HG03354 (cell line): ENCODE measurements around the gene ALDOB.

Source experiments
- ATAC-seq: cut with Tn5 transposase; IDR thresholded peaks from one replicate; pipeline ENCODE4 v1.9.1; 2021; ENCODE audit warnings: mild to moderate bottlenecking; ENCODE audit not compliant: unreplicated experiment, poor library complexity, severe bottlenecking

ALDOB gene

DNA sequence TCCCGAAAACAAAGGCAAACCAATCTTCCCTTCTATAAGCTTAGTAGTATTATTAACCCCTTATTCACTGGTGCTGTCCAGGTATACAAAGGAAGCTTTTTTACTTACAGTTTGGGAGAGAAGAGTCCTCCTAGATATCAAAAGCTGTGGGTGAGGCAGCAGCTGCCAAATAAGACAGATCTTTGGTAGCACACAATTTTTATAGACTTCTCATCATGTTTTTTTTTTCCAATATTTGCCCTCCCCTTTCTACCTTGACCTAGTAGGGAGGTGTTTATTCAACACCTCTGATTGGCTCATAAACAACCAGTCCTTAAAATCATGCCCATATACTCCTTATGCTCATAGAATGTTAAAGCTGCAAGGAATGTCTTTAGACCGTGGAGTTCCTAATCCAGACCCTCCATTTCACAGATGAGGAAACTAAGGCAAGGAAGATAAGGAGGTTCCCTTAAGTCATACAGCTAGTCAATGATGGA is at the start of gene ALDOB:
Gene ALDOB, minus strand, starts transcription at position 174 of the 479 bp plus-strand sequence. CDS start 4,887 bp downstream, outside the sequence.
- ATAC-seq: no peak

DNA sequence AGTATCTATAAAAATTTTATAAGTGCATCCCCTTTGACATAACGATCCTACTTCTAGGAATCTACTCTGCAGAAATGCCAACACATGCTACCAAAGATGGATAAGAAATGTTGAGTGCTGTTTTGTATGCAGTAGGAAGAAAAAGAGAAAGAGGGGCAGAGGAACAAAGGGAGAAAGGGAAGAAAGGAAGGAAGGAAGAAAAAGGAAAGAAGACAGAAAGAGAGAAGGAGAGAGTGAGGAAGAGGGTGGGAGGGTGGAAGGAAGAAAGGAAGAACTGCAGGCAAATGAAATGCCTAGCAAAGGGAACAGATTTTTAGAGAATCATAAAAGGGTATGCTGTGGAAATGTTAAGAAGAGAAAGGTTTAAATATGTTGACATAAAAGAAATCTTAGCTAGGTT is 48.5 kb upstream of the ALDOB start:
- ATAC-seq: no peak

DNA sequence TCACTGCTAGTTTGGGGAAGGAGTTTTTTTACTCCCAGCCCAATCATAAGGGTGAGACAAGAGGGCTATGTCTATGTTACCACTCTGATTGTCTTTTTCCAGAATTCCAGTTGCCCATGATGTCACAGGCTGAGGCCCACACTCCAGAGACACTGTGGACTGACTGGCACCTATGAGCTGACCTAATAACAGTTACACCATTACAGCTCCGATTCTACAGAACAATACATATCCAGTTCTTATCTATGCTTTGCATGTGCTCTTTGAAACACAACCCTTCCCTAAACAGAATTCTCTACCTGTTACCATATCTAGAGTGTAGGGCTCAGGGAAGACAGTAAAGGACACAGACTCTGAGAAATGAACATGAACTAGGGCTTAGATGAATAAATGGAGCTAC is 45.7 kb upstream of the ALDOB start:
- no peak for ATAC-seq

DNA sequence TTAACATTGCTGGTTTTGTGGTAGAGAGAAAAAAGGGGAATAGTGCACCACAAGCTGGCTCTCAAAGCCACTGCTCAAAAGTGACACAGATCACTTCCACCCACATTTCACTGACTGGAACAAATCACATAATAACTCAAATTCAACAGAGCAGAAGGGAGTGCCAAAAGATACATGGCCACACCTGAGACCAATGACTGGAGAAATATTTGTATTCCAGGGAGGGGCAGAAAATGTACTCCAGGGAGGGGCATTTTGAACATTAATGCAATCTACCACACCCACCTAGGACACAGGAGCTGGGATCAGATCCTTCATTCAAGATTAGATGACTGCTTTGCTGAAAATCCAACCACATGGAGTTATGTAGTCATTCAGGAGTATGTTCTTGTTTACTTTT is 44.8 kb upstream of the ALDOB start:
- no peak for ATAC-seq

DNA sequence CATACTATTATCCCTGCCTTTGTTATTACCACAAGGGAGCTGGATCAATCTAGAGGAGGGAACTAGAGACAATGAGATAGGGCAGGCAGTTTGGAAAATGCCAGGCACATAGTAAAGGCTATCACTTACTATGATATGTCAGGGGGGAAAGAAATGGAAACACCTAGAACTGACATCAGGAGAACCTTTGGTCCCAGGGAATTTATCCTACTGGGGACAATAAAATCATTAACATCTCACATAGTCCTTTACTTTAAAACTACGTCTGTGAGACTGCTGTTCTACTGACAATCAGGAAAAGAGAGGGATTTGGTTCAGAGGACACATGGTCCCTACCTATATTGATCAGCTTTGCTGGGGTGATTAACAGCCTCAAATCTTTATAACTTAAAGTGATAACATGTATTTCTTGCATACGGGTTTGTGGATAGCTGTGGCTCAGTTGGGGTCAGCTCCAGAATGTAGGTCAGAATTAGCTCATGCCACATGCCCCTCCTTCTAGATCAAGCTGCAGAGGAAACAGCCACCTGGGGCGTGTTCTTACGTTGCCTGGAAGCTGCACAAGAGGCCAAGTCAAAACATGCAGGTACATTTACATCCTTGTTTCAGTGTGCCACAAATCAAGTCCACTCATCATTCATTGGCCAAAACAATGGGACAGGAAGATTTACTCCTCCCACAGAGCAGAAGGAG is 43.9 kb upstream of the ALDOB start:
- ATAC-seq: no peak

DNA sequence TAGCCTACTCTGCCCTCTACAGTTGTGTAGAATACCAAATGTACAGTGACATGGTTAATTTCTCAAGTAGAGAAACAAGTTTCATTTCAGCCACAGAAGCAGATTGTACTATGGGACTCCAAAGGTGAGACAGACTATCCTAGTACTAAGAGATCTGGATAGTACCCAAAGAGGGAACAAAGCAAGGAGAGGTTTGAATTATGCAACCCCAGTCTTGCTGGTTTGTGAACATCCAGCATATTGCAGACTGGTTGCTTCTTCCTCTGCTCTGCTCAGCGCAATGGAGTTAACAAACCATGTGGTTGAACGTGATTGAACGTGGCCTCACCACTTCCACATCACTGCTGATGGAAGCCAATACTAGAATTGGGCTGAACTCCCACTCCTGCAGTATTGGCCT is 43.3 kb upstream of the ALDOB start:
- ATAC-seq: no peak

DNA sequence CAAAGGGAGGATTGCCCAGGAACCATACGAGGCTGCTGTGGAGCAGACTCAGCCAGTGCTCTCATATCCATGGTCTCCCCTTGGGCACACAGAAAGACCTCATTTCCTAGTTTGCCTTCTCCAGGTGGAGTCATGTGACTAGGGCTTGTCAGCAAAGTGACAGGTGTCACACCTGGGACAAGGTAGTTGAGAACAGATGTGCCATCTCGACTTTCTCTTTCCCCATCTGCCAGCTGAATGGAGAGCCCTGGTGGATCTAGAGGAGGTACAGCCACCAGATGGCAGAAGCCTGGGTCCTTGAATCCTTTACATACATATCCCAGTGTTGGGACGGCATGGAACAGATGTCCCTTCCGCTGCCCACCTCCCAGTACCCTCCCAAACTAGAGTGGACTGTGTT is 42.9 kb upstream of the ALDOB start:
- ATAC-seq: no peak

DNA sequence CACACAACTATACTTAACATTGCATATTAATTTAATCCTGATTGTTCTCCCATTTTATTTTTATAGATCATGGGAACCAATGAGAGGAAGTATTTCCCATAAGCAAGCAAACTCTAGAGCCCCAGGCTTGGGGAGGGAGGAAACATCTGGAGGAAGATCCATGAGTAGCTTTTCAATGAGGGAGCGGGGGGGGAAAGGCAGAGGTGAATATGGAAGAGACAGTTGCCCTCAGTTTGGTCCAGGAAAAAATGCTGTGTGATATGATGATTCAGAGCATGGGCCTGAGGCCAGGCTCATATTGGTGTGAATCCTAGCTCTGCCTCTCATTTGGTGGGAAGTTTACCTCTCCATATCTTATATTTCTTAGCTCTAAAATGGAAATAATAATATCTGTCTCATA is 42.2 kb upstream of the ALDOB start:
- ATAC-seq: no peak

DNA sequence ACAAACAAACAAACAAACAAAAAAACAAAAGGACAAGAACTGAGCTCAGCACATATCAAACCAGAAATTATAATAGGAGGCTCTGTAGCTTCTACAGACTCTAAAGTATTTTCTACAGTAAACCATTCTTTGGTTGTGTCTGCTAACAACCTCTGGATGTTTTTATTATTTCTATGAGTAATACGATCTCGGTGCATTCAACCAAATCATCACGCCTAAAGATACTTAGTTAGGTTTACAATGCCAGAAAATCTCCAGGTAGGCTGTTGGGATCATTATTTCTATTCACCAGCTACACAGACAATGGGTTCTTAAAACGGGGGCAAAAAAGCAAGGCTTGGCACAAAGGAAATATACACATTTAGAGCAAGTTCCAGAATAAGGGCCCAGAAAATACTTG is 41.6 kb upstream of the ALDOB start:
- no peak for ATAC-seq

DNA sequence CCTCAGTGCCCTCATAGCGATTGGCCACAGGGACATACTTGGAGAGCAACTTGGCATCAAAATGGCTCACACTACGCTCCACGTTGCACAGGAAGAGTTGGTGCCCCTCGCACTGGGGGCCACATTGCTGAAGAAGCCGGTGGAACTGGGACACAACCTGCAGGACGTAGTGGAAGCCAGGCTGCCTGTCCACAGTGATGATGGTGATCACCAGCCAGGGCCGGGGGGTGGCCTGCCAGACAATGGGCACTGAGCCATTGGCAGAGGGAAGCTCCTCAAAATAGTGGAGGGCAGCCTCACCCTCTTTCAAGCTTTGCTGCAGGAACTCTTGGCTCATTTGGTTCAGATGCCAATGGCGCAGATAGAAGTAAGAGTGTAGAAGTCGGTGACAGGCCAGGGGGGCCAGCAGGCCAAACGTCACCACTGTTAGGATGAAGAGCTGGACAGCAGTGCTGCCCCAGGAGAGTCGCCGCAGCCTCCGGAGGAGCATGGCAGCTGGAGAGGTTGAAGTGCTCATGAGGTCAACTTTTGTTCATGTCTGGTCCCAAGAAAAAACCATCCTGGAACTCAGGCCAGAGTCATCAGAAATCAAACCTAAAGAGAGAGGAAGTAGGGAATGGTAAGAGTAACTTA is 41.1 kb upstream of the ALDOB start:
- ATAC-seq: no peak

DNA sequence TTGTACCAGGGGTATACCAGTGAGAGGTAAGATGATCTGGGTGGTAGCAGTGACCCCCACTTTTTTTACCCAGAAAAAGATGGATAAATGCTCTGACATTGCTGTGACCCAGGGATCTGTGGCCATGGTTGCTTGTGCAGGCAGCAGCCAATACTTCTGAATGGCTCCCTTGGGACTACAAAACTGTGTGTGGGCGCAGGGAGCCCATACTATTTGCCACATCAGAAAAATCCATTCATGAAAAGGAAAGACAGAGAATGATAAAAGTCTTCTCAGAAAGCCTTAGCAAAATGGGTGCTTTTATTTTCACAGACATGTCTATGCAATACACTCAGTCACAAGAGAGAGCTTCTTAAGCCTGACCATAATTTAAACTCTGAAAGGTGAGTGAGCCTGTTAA is 37.3 kb upstream of the ALDOB start:
- no peak for ATAC-seq

DNA sequence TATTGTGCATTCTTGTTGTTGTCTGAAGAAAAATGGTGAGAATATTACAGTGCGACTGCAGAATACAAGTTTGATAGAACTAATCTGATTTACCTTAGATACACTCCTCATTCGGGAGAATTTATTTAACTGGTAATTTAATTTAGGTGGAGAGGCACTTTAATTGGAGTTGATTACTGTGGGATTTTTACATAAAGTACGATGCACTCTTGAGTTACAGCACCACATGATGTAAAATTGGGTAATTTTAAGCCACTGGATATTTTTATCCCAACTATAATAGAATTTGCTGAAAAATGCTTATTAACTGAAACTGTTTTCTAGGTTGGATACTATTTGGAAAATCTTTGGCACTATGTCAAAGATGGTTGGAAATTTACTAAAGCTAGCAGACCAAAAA is 35.4 kb upstream of the ALDOB start:
- ATAC-seq: no peak

DNA sequence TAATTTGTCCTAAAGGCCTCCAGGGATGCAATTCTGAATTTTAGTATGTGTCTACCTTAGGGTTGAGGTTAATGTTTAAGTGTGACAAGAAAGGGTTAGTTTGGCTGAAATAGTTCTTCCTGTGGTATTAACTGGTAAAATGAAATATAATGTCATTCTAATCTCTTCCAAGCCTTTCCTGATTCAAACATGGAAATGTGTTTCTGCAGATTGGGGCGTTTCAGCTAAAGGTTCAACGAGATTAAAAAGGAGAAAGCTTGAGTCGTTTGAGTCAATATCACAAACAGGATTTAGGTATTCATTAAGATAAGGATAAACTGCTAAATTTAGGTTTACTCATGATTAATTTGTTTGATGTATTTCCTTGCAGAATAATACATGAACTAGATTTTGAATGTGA is 34.4 kb upstream of the ALDOB start:
- ATAC-seq: no peak

DNA sequence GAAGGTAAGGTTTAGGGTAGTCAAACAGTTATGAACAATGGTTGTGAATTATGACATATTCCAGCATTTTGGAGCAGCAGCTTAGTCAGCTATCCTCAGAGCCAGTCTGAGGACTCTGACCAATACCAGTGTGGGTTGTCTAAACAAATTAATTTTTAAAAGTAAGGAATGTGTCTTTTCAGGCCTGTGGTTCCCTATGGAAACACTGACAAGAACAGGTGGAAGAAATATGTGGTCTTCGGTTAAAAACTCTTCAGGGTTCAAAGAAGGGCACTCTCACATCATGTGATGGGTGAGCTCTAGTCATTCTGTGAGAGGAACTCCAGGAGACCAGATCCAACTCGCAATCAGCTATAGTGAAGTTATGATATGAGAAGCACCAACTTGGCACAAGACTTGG is 33.5 kb upstream of the ALDOB start:
- no peak for ATAC-seq

DNA sequence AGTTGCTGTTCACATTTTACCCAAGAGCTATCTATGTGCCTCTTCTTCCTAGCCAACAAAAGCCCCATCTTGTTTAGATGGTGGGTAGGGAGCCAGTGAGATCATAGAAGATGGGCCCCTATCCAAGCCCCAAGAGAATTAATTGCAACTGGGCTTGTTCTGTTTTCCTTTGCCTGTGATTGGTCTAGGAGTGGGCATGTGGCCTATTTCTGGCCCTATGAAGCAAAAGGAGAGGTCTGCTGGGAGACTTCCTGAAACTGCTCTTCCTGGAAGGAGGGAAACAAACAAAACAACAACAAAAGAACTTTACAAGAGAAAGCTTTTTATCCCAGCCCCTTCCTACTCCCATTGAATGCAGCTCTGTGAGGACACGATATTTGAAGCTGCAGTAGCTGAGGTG is 32.5 kb upstream of the ALDOB start:
- no peak for ATAC-seq

DNA sequence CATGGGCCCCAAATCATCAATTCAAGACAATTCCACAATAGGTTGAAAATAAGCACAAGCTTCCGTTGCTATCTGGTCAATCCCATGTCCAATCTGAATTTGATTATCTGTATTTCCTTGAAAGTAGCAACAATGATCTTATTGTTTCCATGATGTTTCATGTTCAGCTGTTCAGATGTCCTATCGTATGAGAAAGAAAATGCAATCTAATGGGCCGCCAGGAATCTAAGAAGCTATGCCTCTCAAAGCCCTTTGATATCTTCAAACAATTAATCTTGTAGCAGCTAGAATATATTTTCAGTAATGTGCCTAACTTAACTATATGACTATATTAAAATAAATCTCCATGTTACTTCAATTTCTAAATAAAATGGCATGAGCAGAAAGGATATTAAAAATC is 32.1 kb upstream of the ALDOB start:
- no peak for ATAC-seq

DNA sequence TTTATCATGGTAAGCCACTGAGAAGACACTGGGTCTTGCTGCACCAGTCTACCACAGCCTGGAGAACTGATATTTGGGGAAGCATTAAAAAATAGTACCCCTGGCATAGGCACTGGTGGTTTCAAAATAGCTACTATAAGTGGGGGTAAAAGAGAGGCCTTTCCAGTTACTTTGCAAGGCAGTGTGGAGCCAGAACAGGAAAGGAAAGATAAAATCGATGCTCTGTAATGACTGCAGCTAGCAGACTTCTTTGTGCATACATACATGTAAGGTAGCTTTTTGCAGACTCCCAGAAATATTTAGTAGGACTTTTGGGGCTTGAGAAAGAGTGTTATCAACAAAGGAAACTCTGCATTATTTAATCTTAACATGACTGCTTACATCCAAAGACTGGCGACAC is 31.3 kb upstream of the ALDOB start:
- ATAC-seq: no peak

DNA sequence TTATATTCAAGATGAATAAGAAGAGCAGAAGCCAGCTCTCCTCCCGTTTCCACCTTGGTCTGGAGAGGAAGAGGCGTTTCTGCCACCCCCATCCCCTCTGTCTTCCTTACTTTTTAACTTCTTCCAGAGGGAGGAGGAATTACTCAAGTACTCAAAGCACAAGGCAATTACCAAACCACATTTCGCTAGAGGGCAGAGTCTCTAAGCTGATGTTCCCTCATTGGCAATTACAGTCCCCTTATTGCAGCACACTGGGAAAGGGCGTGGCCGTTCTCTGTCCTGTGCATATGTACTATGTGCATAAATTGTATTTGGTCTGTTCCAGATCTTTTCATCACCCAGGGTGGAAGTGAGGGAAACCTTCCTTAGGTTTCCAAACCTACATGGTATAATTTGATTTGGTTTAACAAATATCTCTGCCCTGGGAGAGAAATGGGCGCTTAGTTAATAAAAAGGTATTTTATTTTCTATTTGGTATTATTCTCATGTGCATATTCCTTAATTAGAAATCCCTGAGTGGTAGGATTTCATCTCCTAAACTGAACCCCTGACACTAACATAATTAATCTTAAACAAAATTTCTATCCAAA is 29.8 kb upstream of the ALDOB start:
- ATAC-seq: no peak

DNA sequence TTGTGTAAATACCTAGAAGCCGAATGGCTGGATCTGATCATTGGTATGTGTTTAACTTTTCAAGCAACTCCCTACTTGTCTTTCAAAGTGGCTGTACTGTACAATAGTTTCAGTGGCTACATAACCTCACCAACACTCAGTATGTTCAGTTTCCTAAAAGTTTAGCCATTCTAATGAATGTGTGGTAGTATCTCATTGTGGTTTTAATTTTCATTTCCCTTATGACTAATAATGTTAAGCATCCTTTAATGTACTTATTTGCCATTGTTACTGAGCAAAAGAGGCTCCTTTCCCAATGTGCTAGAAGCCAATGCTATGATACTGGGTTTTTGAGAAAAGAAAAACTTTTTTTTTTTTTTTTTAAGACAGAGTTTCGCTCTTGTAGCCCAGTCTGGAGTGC is 27.8 kb upstream of the ALDOB start:
- ATAC-seq: no peak

DNA sequence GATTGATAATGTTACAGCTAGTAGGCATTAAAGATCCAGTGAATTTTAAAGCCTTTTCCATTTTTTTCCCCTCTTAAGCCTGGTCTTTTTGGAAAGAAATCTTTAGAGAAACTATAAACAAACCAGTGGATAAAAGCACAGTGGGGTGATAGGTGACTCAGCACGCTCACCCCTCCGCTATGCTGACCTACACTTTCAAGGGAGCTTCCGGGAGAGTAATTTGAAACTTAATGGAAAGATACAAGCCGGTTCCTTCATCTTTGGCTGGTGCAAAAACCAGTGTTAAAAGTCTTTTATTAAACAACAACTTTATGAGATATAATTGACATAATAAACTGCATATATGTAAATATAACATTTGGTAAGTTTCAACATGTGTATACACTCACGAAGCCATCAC is 27.0 kb upstream of the ALDOB start:
- ATAC-seq: no peak

DNA sequence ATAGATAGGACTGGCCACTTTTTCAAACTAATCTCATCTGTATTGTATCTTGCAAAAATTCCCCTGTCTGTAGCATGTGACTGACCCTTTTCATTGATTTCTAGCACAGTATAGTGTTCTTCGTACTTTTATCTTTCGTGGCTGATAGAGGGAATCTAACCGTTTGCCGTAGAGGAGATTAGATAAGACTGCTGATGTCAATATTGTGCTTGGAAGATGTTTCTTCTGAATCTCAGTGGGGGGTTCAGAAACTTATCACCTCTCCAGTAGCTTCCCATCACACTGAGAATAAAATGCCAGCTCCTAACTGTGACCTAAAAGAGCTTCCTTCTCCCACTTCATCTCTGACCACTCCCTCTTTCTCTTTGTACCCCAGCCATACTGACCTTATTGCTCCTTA is 25.4 kb upstream of the ALDOB start:
- no peak for ATAC-seq
